HepG2 (cell line): ENCODE data around the gene SAC3D1. TPM values are rescaled to one million over a fixed set of nuclear protein-coding genes. Genes with fewer than 3 reads are reported as not detected.
A peak's percentile ranks its signal among the peaks of the same experiment; 100 is the strongest.

Experiments
- CENPX ChIP-seq: sonication (generic); formaldehyde crosslinking; IDR thresholded peaks from 2 replicates; pipeline ENCODE4 v1.9.0; 2021; ENCODE audit warnings: mild to moderate bottlenecking, missing genetic modification reagents, moderate library complexity
- FIP1L1 ChIP-seq: fragments of 200-400 bp; formaldehyde crosslinking; IDR thresholded peaks from 2 replicates; pipeline ENCODE4 v1.6.1; 2018; ENCODE audit warnings: low read depth, mild to moderate bottlenecking, low read length, moderate library complexity, borderline replicate concordance; ENCODE audit not compliant: insufficient read depth
- FOXK1 ChIP-seq: sonication (generic); formaldehyde crosslinking; IDR thresholded peaks from 2 replicates; pipeline ENCODE4 v1.4.0; 2020; ENCODE audit warnings: low read depth, missing genetic modification reagents, borderline replicate concordance
- IRF2 ChIP-seq: IDR thresholded peaks from 2 replicates; pipeline ENCODE4 v1.6.1; 2018; ENCODE audit warnings: missing genetic modification reagents, missing compliant biosample characterization
- ISL2 ChIP-seq: sonication (generic); formaldehyde crosslinking; IDR thresholded peaks from 2 replicates; pipeline ENCODE4 v1.5.0; 2020; ENCODE audit warnings: missing genetic modification reagents
- NFE2L1 ChIP-seq: sonication (generic); formaldehyde crosslinking; IDR thresholded peaks from 2 replicates; pipeline ENCODE4 v1.4.0; 2020; ENCODE audit warnings: missing genetic modification reagents, mild to moderate bottlenecking, borderline replicate concordance
- PCBP2 ChIP-seq: fragments of 200-400 bp; formaldehyde crosslinking; optimal IDR thresholded peaks from 2 replicates; pipeline ENCODE3; 2018; ENCODE audit warnings: low read length, low read depth; ENCODE audit not compliant: poor library complexity, severe bottlenecking
- RCOR2 ChIP-seq: IDR thresholded peaks from 2 replicates; pipeline ENCODE4 v1.6.1; 2016; ENCODE audit warnings: missing biosample characterization, missing genetic modification reagents
- RXRB ChIP-seq: IDR thresholded peaks from 2 replicates; pipeline ENCODE4 v1.6.1; 2016; ENCODE audit warnings: borderline replicate concordance, missing genetic modification reagents, missing compliant biosample characterization
- SIN3B ChIP-seq: fragments of 150-350 bp; IDR thresholded peaks from 2 replicates; pipeline ENCODE4 v1.6.1; 2014; ENCODE audit warnings: low read length
- TAF1 ChIP-seq: sonication (generic); formaldehyde crosslinking; IDR thresholded peaks from 2 replicates; pipeline ENCODE4 v1.4.0; 2020; ENCODE audit warnings: missing genetic modification reagents
- TARDBP ChIP-seq: sonication (generic); formaldehyde crosslinking; IDR thresholded peaks from 2 replicates; pipeline ENCODE4 v1.8.0; 2022; ENCODE audit warnings: mild to moderate bottlenecking, missing genetic modification reagents
- ZBTB7A ChIP-seq: sonication (generic); formaldehyde crosslinking; IDR thresholded peaks from 2 replicates; pipeline ENCODE4 v1.8.0; 2022; ENCODE audit warnings: mild to moderate bottlenecking, missing genetic modification reagents
- ZNF224 ChIP-seq: sonication (generic); formaldehyde crosslinking; IDR thresholded peaks from 2 replicates; pipeline ENCODE4 v1.5.0; 2020; ENCODE audit warnings: mild to moderate bottlenecking, missing genetic modification reagents
- ZNF30 ChIP-seq: sonication (generic); formaldehyde crosslinking; IDR thresholded peaks from 2 replicates; pipeline ENCODE4 v1.5.0; 2020; ENCODE audit warnings: mild to moderate bottlenecking, missing genetic modification reagents
- ZNF329 ChIP-seq: sonication (generic); formaldehyde crosslinking; IDR thresholded peaks from 2 replicates; pipeline ENCODE4 v1.9.0; 2021; ENCODE audit warnings: low read depth, mild to moderate bottlenecking, missing genetic modification reagents
- ZNF557 ChIP-seq: sonication (generic); formaldehyde crosslinking; IDR thresholded peaks from 2 replicates; pipeline ENCODE4 v1.4.0; 2020; ENCODE audit warnings: missing genetic modification reagents
- ZNF777 ChIP-seq: sonication (generic); formaldehyde crosslinking; IDR thresholded peaks from 2 replicates; pipeline ENCODE4 v1.4.0; 2020; ENCODE audit warnings: missing genetic modification reagents
- polyA plus RNA-seq, 8 experiments: library from polyadenylated mRNA; depleted of rRNA in 3 of 8; stranded (reverse) in 7 of 8; unstranded in 1 of 8; fragments of >200 nt; fragmentation: Illumina TruSeq in 4 of 8; extraction: Trizol in 4 of 8; gene quantifications; 2 replicates each; pipeline versions ENCODE4 v1.2.1 to v1.2.3, GENCODE V29; 2011 to 2016; ENCODE audit warnings: low read depth in 4 of 8, missing spikeins in 1 of 8, mixed read lengths in 1 of 8; ENCODE audit not compliant: insufficient read depth in 1 of 8
- total RNA-seq, 5 experiments: library from RNA; depleted of rRNA; stranded (reverse); fragments of >200 nt; fragmentation: Illumina TruSeq; extraction: Trizol; gene quantifications; 2 replicates each; pipeline ENCODE4 v1.2.3, GENCODE V29; 2016; ENCODE audit warnings: low read depth in 1 of 5
- TF ChIP-seq, protein P1 (sequence below): IDR thresholded peaks from 2 replicates; pipeline ENCODE4 v1.6.1; 2016; ENCODE audit warnings: missing genetic modification reagents, missing compliant biosample characterization
- TF ChIP-seq, protein P2 (sequence below): sonication (generic); formaldehyde crosslinking; IDR thresholded peaks from 2 replicates; pipeline ENCODE4 v1.5.0; 2020; ENCODE audit warnings: mild to moderate bottlenecking, missing genetic modification reagents, borderline replicate concordance
- TF ChIP-seq, protein P3 (sequence below): IDR thresholded peaks from 2 replicates; pipeline ENCODE4 v1.6.1; 2016; ENCODE audit warnings: missing biosample characterization, missing genetic modification reagents, low read depth
- TF ChIP-seq, protein P4 (sequence below): sonication (generic); formaldehyde crosslinking; IDR thresholded peaks from 2 replicates; pipeline ENCODE4 v1.4.0; 2020; ENCODE audit warnings: missing genetic modification reagents, borderline replicate concordance

The SAC3D1 gene
- total and polyA plus RNA-seq, 2 of the 13 experiments (the other 11 are each of a cell fraction or from before 2014, with no cell fraction given): 7.4 to 36.3 TPM

DNA sequence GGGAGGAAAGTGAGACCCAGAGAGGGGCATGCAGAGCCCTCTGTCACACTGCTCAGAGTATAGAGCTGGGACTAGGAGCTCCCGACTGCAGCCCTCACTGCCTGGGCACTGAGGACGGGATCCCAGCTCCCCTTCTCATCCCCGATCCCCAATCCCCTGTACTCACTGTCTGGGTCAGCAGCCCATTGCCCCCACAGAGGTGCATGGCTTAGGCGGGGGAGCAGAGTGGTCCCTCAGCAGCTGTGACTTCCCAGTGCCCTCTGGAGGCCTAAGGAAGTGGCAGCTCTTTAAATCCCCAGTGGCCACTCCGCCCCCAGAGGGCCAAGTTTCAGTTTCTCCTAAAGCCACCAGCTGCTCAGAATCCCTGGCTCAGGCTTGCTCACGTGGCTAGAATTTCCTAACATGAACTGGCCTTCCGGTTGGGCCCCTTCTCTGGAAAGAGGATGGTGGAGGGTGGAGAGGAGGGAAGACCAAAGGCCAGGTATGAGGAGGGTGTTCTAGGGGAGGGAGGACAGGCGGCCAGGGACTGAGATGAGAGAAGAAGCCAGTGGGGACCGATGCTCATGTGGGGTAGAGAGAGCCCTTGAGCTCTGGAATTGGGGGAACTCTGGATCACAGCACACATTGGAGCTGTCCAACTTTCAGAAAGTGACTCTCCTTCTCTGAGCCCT, 44.2 kb upstream of the SAC3D1 start, which contains the start of gene BATF2 (continued):
- TF ChIP-seq, protein P1, sequence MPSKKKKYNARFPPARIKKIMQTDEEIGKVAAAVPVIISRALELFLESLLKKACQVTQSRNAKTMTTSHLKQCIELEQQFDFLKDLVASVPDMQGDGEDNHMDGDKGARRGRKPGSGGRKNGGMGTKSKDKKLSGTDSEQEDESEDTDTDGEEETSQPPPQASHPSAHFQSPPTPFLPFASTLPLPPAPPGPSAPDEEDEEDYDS: peak; percentile 94
- TF ChIP-seq ZNF30 (no peak), ZNF329 (CRISPR knock-in tag) (no peak), TAF1 (CRISPR knock-in tag) (peak; percentile 65; the same call in 1 of the 2 replicates), NFE2L1 (CRISPR knock-in tag) (no peak), RXRB (CRISPR knock-in tag) (0 out of 2 replicates have a peak, but pooled peaks have one; percentile 53), ZBTB7A (CRISPR knock-in tag) (peak; percentile 80; the same call in 1 of the 2 replicates), RCOR2 (no peak; the same call in 1 of the 2 replicates), IRF2 (CRISPR knock-in tag) (peak; percentile 85), PCBP2 (no peak), FIP1L1 (no peak), CENPX (CRISPR knock-in tag) (no peak), FOXK1 (CRISPR knock-in tag) (peak; percentile 48; the same call in 1 of the 2 replicates), ZNF557 (CRISPR knock-in tag) (0 out of 2 replicates have a peak, but pooled peaks have one; percentile 49), ZNF224 (0 out of 2 replicates have a peak, but pooled peaks have one; percentile 39), ZNF777 (no peak), SIN3B (no peak), ISL2 (CRISPR knock-in tag) (no peak; the same call in 1 of the 2 replicates), TARDBP (CRISPR knock-in tag) (peak; percentile 81; the same call in 1 of the 2 replicates)
- TF ChIP-seq, protein P2, sequence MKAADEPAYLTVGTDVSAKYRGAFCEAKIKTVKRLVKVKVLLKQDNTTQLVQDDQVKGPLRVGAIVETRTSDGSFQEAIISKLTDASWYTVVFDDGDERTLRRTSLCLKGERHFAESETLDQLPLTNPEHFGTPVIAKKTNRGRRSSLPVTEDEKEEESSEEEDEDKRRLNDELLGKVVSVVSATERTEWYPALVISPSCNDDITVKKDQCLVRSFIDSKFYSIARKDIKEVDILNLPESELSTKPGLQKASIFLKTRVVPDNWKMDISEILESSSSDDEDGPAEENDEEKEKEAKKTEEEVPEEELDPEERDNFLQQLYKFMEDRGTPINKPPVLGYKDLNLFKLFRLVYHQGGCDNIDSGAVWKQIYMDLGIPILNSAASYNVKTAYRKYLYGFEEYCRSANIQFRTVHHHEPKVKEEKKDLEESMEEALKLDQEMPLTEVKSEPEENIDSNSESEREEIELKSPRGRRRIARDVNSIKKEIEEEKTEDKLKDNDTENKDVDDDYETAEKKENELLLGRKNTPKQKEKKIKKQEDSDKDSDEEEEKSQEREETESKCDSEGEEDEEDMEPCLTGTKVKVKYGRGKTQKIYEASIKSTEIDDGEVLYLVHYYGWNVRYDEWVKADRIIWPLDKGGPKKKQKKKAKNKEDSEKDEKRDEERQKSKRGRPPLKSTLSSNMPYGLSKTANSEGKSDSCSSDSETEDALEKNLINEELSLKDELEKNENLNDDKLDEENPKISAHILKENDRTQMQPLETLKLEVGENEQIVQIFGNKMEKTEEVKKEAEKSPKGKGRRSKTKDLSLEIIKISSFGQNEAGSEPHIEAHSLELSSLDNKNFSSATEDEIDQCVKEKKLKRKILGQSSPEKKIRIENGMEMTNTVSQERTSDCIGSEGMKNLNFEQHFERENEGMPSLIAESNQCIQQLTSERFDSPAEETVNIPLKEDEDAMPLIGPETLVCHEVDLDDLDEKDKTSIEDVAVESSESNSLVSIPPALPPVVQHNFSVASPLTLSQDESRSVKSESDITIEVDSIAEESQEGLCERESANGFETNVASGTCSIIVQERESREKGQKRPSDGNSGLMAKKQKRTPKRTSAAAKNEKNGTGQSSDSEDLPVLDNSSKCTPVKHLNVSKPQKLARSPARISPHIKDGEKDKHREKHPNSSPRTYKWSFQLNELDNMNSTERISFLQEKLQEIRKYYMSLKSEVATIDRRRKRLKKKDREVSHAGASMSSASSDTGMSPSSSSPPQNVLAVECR (CRISPR knock-in tag): peak; percentile 87; the same call in 1 of the 2 replicates
- TF ChIP-seq, protein P3, sequence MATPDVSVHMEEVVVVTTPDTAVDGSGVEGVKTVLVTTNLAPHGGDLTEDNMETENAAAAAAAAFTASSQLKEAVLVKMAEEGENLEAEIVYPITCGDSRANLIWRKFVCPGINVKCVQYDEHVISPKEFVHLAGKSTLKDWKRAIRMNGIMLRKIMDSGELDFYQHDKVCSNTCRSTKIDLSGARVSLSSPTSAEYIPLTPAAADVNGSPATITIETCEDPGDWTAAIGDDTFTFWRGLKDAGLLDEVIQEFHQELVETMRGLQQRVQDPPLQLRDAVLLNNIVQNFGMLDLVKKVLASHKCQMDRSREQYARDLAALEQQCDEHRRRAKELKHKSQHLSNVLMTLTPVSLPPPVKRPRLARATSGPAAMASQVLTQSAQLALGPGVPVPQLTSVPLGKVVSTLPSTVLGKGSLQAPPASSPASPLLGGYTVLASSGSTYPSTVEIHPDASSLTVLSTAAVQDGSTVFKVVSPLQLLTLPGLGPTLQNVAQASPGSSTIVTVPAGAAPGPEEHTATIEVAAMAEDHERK (CRISPR knock-in tag): no peak
- TF ChIP-seq, protein P4, sequence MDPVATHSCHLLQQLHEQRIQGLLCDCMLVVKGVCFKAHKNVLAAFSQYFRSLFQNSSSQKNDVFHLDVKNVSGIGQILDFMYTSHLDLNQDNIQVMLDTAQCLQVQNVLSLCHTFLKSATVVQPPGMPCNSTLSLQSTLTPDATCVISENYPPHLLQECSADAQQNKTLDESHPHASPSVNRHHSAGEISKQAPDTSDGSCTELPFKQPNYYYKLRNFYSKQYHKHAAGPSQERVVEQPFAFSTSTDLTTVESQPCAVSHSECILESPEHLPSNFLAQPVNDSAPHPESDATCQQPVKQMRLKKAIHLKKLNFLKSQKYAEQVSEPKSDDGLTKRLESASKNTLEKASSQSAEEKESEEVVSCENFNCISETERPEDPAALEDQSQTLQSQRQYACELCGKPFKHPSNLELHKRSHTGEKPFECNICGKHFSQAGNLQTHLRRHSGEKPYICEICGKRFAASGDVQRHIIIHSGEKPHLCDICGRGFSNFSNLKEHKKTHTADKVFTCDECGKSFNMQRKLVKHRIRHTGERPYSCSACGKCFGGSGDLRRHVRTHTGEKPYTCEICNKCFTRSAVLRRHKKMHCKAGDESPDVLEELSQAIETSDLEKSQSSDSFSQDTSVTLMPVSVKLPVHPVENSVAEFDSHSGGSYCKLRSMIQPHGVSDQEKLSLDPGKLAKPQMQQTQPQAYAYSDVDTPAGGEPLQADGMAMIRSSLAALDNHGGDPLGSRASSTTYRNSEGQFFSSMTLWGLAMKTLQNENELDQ (CRISPR knock-in tag): no peak
